Osteoblast (primary cell): Measurements from ENCODE around the gene LPAR3. TPM values are rescaled to one million over a fixed set of nuclear protein-coding genes. Genes with fewer than 3 reads are reported as not detected.

Source experiments
- DNase-seq: peaks from one replicate; pipeline ENCODE4 v3.0.0; 2011; ENCODE audit warnings: low spot score, mixed read lengths; ENCODE audit not compliant: insufficient read length; ENCODE audit errors: missing footprints
- H2AFZ ChIP-seq: 2 replicates; pipeline ENCODE4 v1.6.0; 2011; ENCODE audit warnings: mild to moderate bottlenecking, low read length
- H3K27ac ChIP-seq: 2 replicates; pipeline ENCODE4 v1.5.1; 2011; ENCODE audit warnings: mild to moderate bottlenecking, low read depth, low read length, moderate library complexity
- H3K27me3 ChIP-seq: 2 replicates; pipeline ENCODE4 v1.6.0; 2012; ENCODE audit warnings: mild to moderate bottlenecking, control low read depth, inconsistent platforms, low read length, moderate library complexity; ENCODE audit not compliant: insufficient read depth
- H3K36me3 ChIP-seq: 2 replicates; pipeline ENCODE4 v1.5.1; 2011; ENCODE audit warnings: mild to moderate bottlenecking, low read length, control low read depth, moderate library complexity; ENCODE audit not compliant: insufficient read depth
- H3K4me1 ChIP-seq: 2 replicates; pipeline ENCODE4 v1.5.1; 2011; ENCODE audit warnings: mild to moderate bottlenecking, low read length, control low read depth, moderate library complexity; ENCODE audit not compliant: insufficient read depth
- H3K4me2 ChIP-seq: 2 replicates; pipeline ENCODE4 v1.6.0; 2011; ENCODE audit warnings: mild to moderate bottlenecking, low read length; ENCODE audit not compliant: insufficient read depth
- H3K4me3 ChIP-seq: fragments of 200-600 bp; sonication (generic); 3 replicates; pipeline ENCODE4 v1.5.1; 2012; ENCODE audit warnings: mild to moderate bottlenecking, low read length, inconsistent platforms; ENCODE audit not compliant: insufficient read depth
- H3K79me2 ChIP-seq: 2 replicates; pipeline ENCODE4 v1.6.0; 2012; ENCODE audit warnings: mild to moderate bottlenecking, low read length, control low read depth, inconsistent platforms; ENCODE audit not compliant: insufficient read depth
- H3K9me3 ChIP-seq: 2 replicates; pipeline ENCODE4 v1.5.1; 2011; ENCODE audit warnings: low read depth, low read length, control low read depth
- H4K20me1 ChIP-seq: 2 replicates; pipeline ENCODE4 v1.6.0; 2012; ENCODE audit warnings: mild to moderate bottlenecking, low read length, control low read depth; ENCODE audit not compliant: insufficient read depth
- total RNA-seq: library from RNA; depleted of rRNA; stranded (reverse); fragments of >200 nt; gene quantifications from 2 replicates; pipeline ENCODE4 v1.2.3, GENCODE V29; 2012
- TF ChIP-seq, protein P1 (sequence below): IDR thresholded peaks from 2 replicates; pipeline ENCODE4 v1.5.1; 2011; ENCODE audit warnings: mild to moderate bottlenecking, low read depth, low read length, moderate library complexity; ENCODE audit errors: extremely low read depth

The LPAR3 gene
- total RNA-seq, 1 donor: not detected

DNA sequence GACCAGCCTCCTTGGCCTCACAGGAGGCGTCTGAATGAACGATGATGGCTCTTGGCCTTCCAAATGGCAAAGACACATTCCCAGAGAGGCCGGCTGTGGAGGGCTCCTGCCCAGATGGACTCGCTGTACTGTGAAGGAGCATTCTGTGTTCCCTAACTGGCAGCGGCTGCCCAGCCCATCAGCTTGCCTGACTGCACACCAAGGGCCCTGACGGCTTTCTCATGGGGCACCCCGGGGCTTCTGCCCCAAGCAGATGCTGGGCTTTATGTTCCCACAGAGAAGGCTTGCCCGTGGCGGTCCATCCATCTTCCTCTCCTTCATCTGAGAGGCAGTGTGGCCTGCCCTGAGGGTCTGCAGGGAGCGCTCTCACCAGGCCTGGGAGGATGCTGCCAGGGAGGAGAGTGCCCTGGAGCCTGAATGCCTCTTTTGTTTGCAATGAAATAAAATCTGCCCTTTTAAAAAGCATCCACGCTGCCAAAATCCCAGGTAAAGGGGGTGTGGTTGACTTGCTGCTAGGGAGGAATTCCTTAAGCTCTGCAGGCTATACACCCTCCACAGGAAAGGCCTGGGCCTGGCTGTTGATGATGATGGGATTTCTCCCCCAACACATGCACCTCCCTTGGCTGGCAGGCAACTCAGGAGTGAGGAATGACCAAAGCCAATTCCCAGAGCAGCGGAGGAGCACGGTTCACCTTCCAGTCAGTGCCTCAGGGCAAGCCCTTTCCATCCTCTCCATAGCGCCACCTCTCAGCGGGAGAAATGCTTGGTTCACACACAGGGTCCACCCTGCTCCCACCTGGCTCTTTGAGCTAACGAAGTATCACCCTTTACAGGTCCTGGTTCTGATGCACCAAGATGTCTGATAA lies 118.1 kb downstream of the LPAR3 start:
- no peak overlapping the region for H2AFZ ChIP-seq
- peaks cover 22% of the 10 kb centered on the region for H3K4me1 ChIP-seq
- no peaks in the 10 kb centered on the region for H4K20me1 ChIP-seq
- no peak overlapping the region for H3K27ac ChIP-seq
- no peak overlapping the region for H3K4me2 ChIP-seq
- peaks cover 1% of the 10 kb centered on the region for H3K27me3 ChIP-seq
- TF ChIP-seq, protein P1, sequence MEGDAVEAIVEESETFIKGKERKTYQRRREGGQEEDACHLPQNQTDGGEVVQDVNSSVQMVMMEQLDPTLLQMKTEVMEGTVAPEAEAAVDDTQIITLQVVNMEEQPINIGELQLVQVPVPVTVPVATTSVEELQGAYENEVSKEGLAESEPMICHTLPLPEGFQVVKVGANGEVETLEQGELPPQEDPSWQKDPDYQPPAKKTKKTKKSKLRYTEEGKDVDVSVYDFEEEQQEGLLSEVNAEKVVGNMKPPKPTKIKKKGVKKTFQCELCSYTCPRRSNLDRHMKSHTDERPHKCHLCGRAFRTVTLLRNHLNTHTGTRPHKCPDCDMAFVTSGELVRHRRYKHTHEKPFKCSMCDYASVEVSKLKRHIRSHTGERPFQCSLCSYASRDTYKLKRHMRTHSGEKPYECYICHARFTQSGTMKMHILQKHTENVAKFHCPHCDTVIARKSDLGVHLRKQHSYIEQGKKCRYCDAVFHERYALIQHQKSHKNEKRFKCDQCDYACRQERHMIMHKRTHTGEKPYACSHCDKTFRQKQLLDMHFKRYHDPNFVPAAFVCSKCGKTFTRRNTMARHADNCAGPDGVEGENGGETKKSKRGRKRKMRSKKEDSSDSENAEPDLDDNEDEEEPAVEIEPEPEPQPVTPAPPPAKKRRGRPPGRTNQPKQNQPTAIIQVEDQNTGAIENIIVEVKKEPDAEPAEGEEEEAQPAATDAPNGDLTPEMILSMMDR: no peak
- no peak overlapping the region for H3K4me3 ChIP-seq
- no peaks in the 10 kb centered on the region for H3K79me2 ChIP-seq
- no peaks in the 10 kb centered on the region for H3K9me3 ChIP-seq
- no peak for DNase-seq
- H3K36me3 ChIP-seq: no peaks in the 10 kb centered on the region

DNA sequence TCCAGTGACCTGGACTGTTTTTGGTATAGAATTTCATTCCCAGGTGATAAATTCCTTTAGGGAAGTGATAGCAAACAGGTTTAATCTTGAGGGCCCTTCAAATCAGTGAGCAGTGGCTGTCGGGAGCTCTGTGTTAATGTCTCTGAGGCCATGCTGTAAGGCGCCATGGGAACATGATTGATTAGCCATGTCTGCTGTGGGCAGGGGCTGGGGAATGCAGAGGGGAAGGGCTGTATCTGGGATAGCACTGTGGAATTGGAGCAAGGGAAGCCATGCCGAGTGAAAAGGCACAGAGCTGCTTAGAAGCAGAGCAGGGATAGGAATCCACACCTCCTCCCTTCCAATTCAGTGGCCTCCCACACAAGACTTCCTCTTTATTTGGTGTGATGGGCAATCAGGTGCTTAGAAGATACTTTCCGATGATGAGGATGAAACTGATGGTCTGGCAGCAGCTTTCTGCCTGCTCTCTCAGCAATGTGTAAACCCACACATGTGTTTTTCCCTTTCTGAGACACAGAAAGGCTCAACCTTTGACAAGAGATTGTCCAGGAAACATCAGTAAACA lies 119.0 kb downstream of the LPAR3 start:
- no peak overlapping the region for H3K27ac ChIP-seq
- H3K9me3 ChIP-seq: no peaks in the 10 kb centered on the region
- no peaks in the 10 kb centered on the region for H4K20me1 ChIP-seq
- peaks cover 6% of the 10 kb centered on the region for H3K27me3 ChIP-seq
- H3K4me1 ChIP-seq: peaks cover 15% of the 10 kb centered on the region
- H3K4me2 ChIP-seq: no peak overlapping the region
- no peak overlapping the region for H2AFZ ChIP-seq
- TF ChIP-seq, protein P1: no peak
- DNase-seq: no peak
- H3K79me2 ChIP-seq: no peaks in the 10 kb centered on the region
- no peak overlapping the region for H3K4me3 ChIP-seq
- H3K36me3 ChIP-seq: no peaks in the 10 kb centered on the region

GRCh38 chr1:84773195-84773594 lies 119.8 kb downstream of the LPAR3 start:
- no peaks in the 10 kb centered on the region for H3K36me3 ChIP-seq
- no peaks in the 10 kb centered on the region for H3K9me3 ChIP-seq
- H3K27ac ChIP-seq: no peak overlapping the region

More at GRCh38 chr1:84773195-84773594, 119.8 kb downstream of the LPAR3 start:
- Histone ChIP-seq H3K79me2 (no peaks in the 10 kb centered on the region), H2AFZ (no peak overlapping the region), H3K4me2 (no peak overlapping the region), H4K20me1 (no peaks in the 10 kb centered on the region), H3K4me1 (peaks cover 15% of the 10 kb centered on the region), H3K27me3 (peaks cover 9% of the 10 kb centered on the region), H3K4me3 (no peak overlapping the region)
- TF ChIP-seq, protein P1: no peak
- no peak for DNase-seq
